Activated naive CD8-positive, alpha-beta T cell treated with anti-CD3 and anti-CD28 coated beads, Interleukin-2, amount 50 U/mL, for 24 hours (primary cell): ENCODE results near the gene SLC12A7.
"Not testable (repeated sequence)": the region's sequence is repeated elsewhere in the genome, so short reads cannot be mapped to it uniquely, and the experiment has no call there.

Experiments
- ATAC-seq: fragments of 150-1000 bp; cut with Tn5 transposase; one replicate; pipeline ENCODE4 v1.10.0; 2021
- DNase-seq: peaks from one replicate; pipeline ENCODE4 v3.0.0; 2021
- H3K27ac Mint-ChIP-seq: one replicate; pipeline ENCODE4 v1.8.0; 2021; ENCODE audit warnings: mild to moderate bottlenecking, mixed read lengths
- H3K27me3 Mint-ChIP-seq: one replicate; pipeline ENCODE4 v1.8.0; 2021; ENCODE audit warnings: mixed read lengths
- H3K36me3 Mint-ChIP-seq: one replicate; pipeline ENCODE4 v1.8.0; 2021; ENCODE audit warnings: low read depth, mixed read lengths
- H3K4me1 Mint-ChIP-seq: one replicate; pipeline ENCODE4 v1.8.0; 2021; ENCODE audit warnings: mixed read lengths
- H3K4me3 Mint-ChIP-seq: one replicate; pipeline ENCODE4 v1.8.0; 2021; ENCODE audit warnings: mild to moderate bottlenecking, moderate library complexity, mixed read lengths
- H3K9me3 Mint-ChIP-seq: one replicate; pipeline ENCODE4 v1.8.0; 2021; ENCODE audit warnings: mixed read lengths

Gene SLC12A7

DNA sequence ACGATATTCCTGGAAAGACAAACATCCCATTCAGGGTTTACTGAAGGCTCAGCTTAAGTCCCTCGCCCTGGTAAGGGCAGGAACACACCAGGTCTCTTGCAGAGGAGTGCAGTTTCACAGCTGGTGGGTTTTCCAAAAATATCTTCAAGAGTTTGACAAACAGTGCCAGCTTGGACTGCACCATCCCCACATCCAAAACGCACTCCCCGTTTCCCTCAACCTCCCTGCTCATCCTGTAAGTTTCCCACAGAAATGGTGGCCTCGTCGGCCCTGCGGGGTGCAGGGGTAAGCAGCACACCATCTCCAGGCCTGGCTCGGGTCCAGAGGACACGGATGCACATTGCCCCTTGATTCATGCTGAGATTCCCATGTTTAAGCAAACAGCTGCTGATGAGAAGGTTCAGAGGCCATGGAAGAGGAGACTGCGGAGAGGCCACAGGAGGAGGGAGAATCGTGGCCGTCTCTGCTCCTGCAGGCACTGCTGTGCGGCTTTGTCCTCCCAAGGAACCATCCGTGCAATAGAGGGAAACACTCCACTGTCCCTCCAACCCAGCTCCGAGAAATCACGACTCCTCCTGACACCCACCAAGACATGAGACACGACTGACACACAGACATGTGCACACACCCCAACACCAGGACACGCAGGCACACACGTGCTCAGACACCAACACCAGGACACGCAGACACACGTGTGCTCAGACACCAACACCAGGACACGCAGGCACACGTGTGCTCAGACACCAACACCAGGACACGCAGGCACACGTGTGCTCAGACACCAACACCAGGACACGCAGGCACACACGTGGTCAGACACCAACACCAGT lies 24.0 kb upstream of the SLC12A7 start:
- H3K27ac Mint-ChIP-seq: no peak overlapping the region
- no peaks in the 10 kb centered on the region for H3K36me3 Mint-ChIP-seq
- H3K27me3 Mint-ChIP-seq: peaks cover 3% of the 10 kb centered on the region
- H3K4me3 Mint-ChIP-seq: no peak overlapping the region
- H3K9me3 Mint-ChIP-seq: no peaks in the 10 kb centered on the region
- peaks cover 3% of the 10 kb centered on the region for H3K4me1 Mint-ChIP-seq
- ATAC-seq (no peak), DNase-seq (no peak)

DNA sequence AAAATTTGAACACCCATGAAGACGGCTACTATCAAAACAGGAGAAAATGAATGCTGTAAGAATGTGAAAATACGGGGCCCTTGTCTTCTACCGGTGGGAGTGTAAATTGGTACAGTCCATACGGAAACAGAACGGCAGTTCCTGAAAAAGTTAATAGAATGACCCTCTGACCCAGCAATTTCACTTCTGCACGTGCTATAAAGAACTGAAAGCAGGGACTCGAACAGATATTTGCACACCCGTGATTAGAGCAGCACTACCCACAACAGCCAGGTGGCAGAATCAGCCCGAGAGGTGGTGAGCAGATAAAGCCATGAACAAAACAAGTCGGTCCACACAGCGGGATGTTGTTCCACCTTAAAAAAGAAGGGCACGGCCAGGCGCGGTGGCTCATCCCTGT lies 22.6 kb upstream of the SLC12A7 start:
- ATAC-seq (no peak), DNase-seq (no peak)
- Mint-ChIP-seq H3K4me1 (no peaks in the 10 kb centered on the region), H3K27ac (no peak overlapping the region), H3K9me3 (no peaks in the 10 kb centered on the region), H3K4me3 (no peak overlapping the region), H3K36me3 (no peaks in the 10 kb centered on the region), H3K27me3 (no peaks in the 10 kb centered on the region)

DNA sequence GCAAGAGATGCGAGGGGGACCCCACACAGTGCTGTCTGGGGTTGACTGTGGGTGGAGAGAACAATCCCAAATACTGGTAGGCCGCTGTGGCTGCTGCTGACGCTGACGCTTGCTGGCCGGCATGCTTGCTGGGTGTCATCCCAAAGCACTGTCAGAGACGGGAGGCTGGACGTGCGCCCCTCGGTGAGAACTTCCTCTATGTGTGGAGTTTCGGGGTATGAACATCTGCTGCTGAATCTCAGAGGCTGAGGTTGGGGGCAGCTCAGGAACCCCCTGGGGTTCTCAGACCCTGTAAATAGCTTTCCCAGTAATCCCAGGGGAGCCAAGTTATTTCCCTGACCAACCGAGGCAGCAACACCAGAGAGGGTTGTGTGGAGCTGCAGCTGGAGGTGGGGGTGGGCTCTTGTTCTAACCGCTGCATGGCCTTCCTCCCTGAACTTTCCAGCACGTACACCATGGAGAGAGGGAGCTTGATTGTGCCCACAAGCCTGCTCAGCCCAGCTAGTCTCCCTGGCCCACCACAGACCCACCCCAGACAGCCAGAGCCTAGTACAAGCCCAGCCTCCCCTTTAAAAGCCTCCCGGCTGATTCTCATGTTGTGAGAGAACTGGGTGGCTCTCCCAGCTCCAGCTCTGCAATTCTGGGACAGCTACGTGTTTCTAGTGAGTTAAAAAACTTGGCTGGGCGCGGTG lies 21.8 kb upstream of the SLC12A7 start:
- no peak for DNase-seq
- Mint-ChIP-seq H3K4me1 (no peaks in the 10 kb centered on the region), H3K9me3 (no peaks in the 10 kb centered on the region), H3K4me3 (no peak overlapping the region), H3K27ac (no peak overlapping the region), H3K36me3 (no peaks in the 10 kb centered on the region), H3K27me3 (no peaks in the 10 kb centered on the region)
- ATAC-seq: no peak

DNA sequence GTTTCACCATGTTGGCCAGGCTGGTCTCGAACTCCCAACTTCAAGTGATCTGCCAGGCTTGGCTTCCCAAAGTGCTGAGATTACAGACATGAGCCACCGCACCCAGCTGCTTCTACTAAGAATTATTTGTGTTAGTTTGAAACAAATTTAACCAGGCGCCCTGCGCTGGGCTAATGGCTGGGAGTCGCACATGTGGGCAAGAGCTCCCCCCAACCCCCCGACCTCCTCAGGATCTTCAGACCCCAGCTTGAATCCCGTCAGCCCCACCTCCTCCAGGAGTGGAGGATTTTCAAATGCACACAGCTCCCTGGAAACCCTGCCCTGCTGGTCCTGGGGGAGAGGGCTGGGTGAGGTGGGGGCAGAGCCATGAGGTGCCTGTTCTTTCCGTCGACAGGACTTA lies 21.2 kb upstream of the SLC12A7 start:
- no peaks in the 10 kb centered on the region for H3K9me3 Mint-ChIP-seq
- H3K4me1 Mint-ChIP-seq: no peaks in the 10 kb centered on the region
- H3K36me3 Mint-ChIP-seq: no peaks in the 10 kb centered on the region
- no peak for DNase-seq
- H3K4me3 Mint-ChIP-seq: no peak overlapping the region
- H3K27me3 Mint-ChIP-seq: no peaks in the 10 kb centered on the region
- H3K27ac Mint-ChIP-seq: no peak overlapping the region
- ATAC-seq: no peak

DNA sequence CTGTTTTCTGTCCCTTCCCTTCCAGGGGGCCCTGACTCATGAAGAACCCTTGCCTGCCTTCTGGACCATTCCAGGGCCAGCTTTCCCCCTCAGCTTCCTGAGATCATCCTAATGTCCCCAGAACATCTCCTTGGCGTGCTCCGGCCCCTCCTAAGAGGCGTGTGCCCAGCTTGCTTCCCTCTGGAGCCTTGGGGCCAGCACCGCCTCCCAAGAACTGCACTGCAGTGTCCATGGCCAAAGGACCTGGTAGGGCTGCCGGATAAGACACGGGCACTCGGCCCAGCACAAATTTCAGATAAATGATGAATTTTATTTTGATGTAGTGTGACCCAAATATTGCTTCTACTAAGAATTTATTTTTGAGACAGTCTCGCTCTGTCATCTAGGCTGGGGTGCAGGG lies 20.7 kb upstream of the SLC12A7 start:
- no peak overlapping the region for H3K27ac Mint-ChIP-seq
- no peak overlapping the region for H3K4me3 Mint-ChIP-seq
- ATAC-seq (no peak), DNase-seq (no peak)
- H3K36me3 Mint-ChIP-seq: no peaks in the 10 kb centered on the region
- H3K27me3 Mint-ChIP-seq: no peaks in the 10 kb centered on the region
- H3K9me3 Mint-ChIP-seq: no peaks in the 10 kb centered on the region
- no peaks in the 10 kb centered on the region for H3K4me1 Mint-ChIP-seq

DNA sequence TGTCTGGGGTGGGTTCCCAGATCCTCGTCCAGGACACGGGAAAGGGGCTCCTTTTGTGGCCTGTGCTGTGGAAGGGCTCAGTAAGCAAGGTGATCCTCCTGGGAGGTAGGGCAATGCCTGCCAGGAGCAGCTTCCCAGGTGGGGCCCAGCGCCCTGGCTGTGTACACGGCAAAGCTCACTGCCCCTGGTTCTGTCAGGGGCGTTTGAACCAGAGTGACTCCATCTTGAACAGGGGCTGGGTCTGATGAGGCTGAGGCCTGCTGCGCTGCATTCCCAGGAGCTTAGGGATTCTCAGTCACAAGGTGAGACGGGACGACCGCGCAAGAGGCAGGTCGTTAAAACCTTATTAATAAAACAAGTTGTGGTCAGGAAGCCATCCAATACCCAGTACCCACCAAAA lies 19.9 kb upstream of the SLC12A7 start:
- Mint-ChIP-seq H3K27me3 (no peaks in the 10 kb centered on the region), H3K27ac (no peak overlapping the region), H3K4me3 (no peak overlapping the region), H3K9me3 (no peaks in the 10 kb centered on the region), H3K36me3 (no peaks in the 10 kb centered on the region), H3K4me1 (no peaks in the 10 kb centered on the region)
- DNase-seq (no peak), ATAC-seq (no peak)

DNA sequence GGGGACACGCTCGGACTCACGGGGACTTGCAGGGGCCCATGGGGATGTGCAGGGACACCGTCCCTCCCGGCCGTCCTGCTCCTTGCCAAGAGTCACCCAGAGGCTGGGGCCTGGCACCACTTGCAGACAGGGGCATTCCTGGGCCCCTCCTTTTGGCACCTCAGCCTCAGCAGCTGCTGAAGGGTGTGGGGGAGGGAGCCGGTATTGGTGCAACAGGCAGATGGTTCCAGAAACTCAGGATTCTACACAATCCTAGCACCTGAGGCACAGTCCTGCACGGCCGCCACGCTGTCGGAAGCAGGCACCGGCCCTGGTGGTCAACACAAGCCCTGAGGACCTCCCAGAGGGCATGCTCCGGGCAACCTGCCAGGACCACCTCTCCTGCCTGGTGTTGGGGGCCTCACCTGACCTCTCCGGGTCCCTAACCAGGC lies 19.3 kb upstream of the SLC12A7 start:
- Mint-ChIP-seq H3K36me3 (no peaks in the 10 kb centered on the region), H3K4me1 (no peaks in the 10 kb centered on the region), H3K9me3 (no peaks in the 10 kb centered on the region), H3K27ac (no peak overlapping the region), H3K4me3 (no peak overlapping the region), H3K27me3 (no peaks in the 10 kb centered on the region)
- no peak for DNase-seq
- no peak for ATAC-seq

DNA sequence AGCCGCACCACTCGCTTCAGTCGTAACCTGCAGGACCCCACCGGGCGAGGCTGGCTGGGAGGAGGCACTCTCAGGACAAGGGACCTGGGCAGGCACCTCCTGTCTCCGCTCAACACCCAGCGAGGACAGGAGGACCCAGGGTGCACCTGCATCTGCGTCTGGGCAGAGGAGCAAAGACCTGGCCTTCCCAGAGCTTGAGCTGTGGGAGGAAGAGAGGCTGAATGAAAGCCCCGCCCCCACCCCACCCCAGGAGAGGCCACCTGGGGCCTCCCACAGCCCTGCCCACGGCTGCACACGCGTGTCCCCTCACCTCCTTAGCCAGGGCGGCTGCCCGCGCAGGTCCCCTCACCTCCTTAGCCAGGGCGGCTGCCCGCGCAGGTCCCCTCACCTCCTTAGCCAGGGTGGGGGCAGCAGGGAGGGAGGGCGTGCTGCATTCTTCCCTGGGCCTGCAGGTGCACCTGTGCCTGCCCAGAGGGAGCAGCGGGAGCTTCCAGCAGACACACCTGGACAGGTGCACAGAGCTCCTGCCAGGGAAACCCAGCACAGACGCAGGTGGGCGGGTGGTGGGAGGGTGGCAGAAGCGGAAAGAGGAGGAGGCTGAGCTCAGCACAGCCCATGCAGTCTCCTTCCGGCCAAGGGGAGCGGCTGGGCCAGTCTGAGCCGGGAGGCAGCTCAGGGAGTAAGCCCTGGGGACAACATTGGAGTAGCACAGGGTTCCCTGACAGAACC lies 18.5 kb upstream of the SLC12A7 start:
- ATAC-seq (no peak), DNase-seq (no peak)
- Mint-ChIP-seq H3K36me3 (no peaks in the 10 kb centered on the region), H3K27me3 (no peaks in the 10 kb centered on the region), H3K4me3 (no peak overlapping the region), H3K27ac (no peak overlapping the region), H3K4me1 (no peaks in the 10 kb centered on the region), H3K9me3 (no peaks in the 10 kb centered on the region)

DNA sequence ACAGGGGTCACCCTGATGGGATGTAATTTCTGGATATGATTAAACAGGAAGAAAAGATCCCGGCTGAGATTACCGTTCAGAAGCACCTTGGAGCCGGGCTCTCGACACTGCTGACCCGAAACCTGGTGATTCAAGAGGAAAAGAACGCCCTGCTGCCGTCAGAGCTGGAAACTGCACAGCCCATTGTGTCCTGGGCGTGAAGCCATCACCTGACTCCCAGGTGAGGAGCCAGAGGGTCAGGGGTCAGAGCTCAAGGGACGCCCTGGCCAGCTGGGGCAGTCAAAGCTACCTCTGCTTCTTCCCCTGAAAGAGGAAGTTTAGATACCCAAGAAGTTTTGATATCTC lies 17.8 kb upstream of the SLC12A7 start:
- no peak for DNase-seq
- Mint-ChIP-seq H3K4me1 (no peaks in the 10 kb centered on the region), H3K36me3 (no peaks in the 10 kb centered on the region), H3K4me3 (no peak overlapping the region), H3K27ac (no peak overlapping the region), H3K27me3 (no peaks in the 10 kb centered on the region), H3K9me3 (no peaks in the 10 kb centered on the region)
- no peak for ATAC-seq

DNA sequence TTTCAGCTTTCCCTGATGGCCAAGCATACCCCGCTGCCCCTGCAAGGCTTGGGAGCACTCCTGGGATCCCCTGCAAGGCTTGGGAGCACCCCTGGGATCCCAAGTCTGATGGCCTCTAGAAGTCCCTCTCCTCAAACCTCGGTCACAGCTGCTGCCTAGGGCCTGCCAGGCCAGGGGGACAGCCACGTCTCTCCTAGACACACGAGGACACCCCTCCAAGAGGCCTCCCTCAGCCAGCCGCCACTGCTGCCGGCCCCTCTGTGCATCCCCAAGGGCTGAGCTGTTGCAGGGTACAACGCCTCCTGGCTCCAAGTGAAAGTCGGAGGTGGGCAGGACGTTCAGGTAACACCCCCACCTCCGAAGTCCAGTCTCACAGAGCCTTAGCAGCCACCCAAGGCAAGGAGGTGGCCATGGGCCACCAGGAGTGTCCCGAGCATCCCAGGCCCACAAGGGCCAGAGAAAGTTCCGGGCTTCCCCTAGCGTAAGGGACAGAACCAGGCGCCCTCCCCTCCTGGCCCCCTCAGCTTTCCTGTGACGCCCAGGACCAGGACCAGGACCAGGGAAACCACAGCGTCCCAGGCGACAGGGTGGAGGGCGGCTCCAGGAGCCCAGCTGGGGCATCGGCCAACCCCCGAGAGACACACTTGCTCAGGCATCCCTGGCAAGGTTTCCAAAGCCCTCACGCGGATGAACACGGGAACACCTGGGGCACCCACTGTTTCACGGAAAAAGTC lies 17.3 kb upstream of the SLC12A7 start:
- no peak overlapping the region for H3K4me3 Mint-ChIP-seq
- no peak for ATAC-seq
- H3K27me3 Mint-ChIP-seq: no peaks in the 10 kb centered on the region

DNA sequence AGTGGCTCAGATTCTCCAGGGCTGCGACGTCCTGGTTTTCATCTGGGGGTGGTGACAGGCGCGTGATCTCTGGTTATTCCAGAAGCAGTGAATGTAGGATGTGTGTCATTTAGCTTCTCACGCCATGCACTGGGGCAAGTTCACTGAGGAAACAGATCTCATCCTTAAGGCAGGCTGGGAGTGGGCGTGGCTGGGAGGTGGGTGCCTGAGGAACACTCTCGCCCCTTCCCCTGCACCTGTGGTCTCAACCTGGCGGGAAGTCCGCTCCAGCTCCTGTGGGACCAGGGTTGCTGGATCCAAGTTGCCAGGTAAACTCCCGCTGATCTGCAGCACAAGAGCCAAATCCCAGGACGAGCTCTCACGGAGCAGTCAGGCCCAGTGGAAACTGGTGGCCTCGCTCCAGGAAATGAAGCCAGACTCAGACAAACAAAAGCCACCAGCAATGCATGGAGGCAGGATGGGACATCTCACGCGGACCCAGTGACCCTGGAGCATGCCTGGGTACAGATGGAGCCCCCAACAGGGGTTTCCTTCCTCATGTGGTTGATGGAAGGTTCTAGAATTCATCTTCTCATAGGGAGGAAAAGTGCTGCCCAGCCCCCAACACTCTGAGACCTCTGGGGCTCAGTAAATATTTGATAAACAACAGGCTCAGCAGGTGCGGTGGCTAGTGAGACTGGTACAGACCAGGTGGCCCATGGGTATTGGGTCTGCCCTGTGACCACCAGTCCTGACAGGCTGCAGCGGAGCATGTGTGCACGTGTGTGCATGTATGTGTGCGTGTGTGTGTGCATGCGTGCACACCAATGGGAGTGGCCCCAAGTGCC lies 16.3 kb upstream of the SLC12A7 start:
- no peak for ATAC-seq
- Mint-ChIP-seq H3K9me3 (no peaks in the 10 kb centered on the region), H3K36me3 (no peaks in the 10 kb centered on the region)

More for the DNA sequence above, 17.3 kb upstream of the SLC12A7 start:
- H3K36me3 Mint-ChIP-seq: no peaks in the 10 kb centered on the region
- DNase-seq: no peak
- H3K27ac Mint-ChIP-seq: no peak overlapping the region
- no peaks in the 10 kb centered on the region for H3K4me1 Mint-ChIP-seq
- H3K9me3 Mint-ChIP-seq: no peaks in the 10 kb centered on the region

DNA sequence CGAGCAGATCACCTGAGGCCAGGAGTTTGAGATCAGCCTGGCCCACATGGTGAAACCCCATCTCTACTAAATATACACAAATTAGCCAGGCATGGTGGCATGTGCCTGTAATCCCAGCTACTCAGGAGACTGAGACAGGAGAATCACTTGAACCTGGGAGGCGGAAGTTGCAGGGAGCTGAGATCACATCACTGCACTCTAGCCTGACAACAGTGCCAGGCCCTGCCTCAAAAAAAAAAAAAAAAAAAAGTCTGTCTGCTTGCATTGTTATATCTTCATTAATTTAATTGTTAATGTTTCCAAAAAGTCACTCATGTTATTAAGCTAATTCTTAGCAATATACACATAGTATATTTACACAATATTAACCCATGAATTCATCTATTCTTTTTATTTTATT lies 13.8 kb upstream of the SLC12A7 start:
- H3K27me3 Mint-ChIP-seq, ATAC-seq, DNase-seq, H3K4me1 Mint-ChIP-seq, H3K36me3 Mint-ChIP-seq, H3K9me3 Mint-ChIP-seq, H3K4me3 Mint-ChIP-seq, H3K27ac Mint-ChIP-seq: not testable (repeated sequence)

More for the DNA sequence above, 16.3 kb upstream of the SLC12A7 start:
- H3K4me3 Mint-ChIP-seq: no peak overlapping the region
- H3K4me1 Mint-ChIP-seq: no peaks in the 10 kb centered on the region
- H3K27me3 Mint-ChIP-seq: no peaks in the 10 kb centered on the region
- no peak for DNase-seq
- H3K27ac Mint-ChIP-seq: no peak overlapping the region

DNA sequence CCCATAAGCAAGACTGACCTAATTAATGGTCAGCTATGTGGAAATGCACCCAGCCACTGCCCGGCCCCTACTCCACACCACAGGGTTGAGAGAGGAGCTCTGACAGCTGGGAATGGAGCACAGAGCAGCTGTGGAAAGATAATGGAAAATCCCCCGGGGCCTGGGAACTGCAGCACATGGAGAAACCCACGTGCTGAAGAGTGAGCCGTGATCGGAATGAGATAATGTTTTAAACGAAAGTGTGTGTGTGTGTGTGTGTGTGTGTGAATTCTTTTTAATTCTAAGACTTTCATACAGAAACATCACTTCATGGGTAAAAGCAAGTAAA lies 13.1 kb upstream of the SLC12A7 start:
- no peak overlapping the region for H3K4me3 Mint-ChIP-seq
- ATAC-seq: no peak
- H3K36me3 Mint-ChIP-seq: no peaks in the 10 kb centered on the region
- H3K4me1 Mint-ChIP-seq: no peaks in the 10 kb centered on the region
- H3K27me3 Mint-ChIP-seq: no peaks in the 10 kb centered on the region
- no peak for DNase-seq
- H3K27ac Mint-ChIP-seq: no peak overlapping the region
- H3K9me3 Mint-ChIP-seq: no peaks in the 10 kb centered on the region
